Upper lobe of right lung (tissue), 1 donor: ENCODE results near the gene SF3B4. TPM values are rescaled to one million over a fixed set of nuclear protein-coding genes. Genes with fewer than 3 reads are reported as not detected.
"Not testable (repeated sequence)": the region's sequence is repeated elsewhere in the genome, so short reads cannot be mapped to it uniquely, and the experiment has no call there.

ENCODE experiments used
- ATAC-seq: fragments of 200-7000 bp; cut with Tn5 transposase; one replicate; pipeline ENCODE4 v1.9.1; 2020; ENCODE audit warnings: mild to moderate bottlenecking, moderate library complexity
- DNase-seq: peaks from one replicate; pipeline ENCODE4 v3.0.0-alpha.2; 2020
- H3K27ac ChIP-seq: fragments of 200-600 bp; one replicate; pipeline ENCODE4 v1.8.0; 2022
- H3K27me3 ChIP-seq: fragments of 200-600 bp; one replicate; pipeline ENCODE4 v1.8.0; 2022; ENCODE audit warnings: mild to moderate bottlenecking
- H3K36me3 ChIP-seq: fragments of 200-600 bp; one replicate; pipeline ENCODE4 v1.8.0; 2022
- H3K4me1 ChIP-seq: fragments of 200-600 bp; one replicate; pipeline ENCODE4 v1.8.0; 2022
- H3K4me3 ChIP-seq: fragments of 200-600 bp; one replicate; pipeline ENCODE4 v1.8.0; 2022; ENCODE audit warnings: mild to moderate bottlenecking
- H3K9me3 ChIP-seq: fragments of 200-600 bp; one replicate; pipeline ENCODE4 v1.8.0; 2022
- intact Hi-C: fragments of 100-400 bp; cut with DNase I; formaldehyde crosslinking; loops from one replicate; pipeline ENCODE4 v1.11.0; 2022
- total RNA-seq: library from RNA; stranded (reverse); fragmentation: NEBNext Ultra II Directional; extraction: Animal tissue kit (Norgen Biotek cat#: 25700); gene quantifications from one replicate; pipeline ENCODE4 v1.2.1, GENCODE V29; 2021
- TF ChIP-seq, protein P1 (sequence below): fragments of 200-600 bp; IDR thresholded peaks from one replicate; pipeline ENCODE4 v1.8.0; 2022; ENCODE audit warnings: antibody characterized with exemption
- donor health status: DM: no; HTN: yes; CAD: no; lungs with severe emphysema.

SF3B4 gene
- total RNA-seq, 1 donor from 2014 or later: 44.5 TPM

GRCh38 chr1:149966405-149966804, 38.8 kb upstream of the SF3B4 start:
- peaks cover 22% of the 10 kb centered on the region for H3K4me1 ChIP-seq
- peaks cover 72% of the 10 kb centered on the region for H3K36me3 ChIP-seq
- H3K27ac ChIP-seq: no peak overlapping the region
- H3K4me3 ChIP-seq: no peak overlapping the region
- TF ChIP-seq, protein P1, sequence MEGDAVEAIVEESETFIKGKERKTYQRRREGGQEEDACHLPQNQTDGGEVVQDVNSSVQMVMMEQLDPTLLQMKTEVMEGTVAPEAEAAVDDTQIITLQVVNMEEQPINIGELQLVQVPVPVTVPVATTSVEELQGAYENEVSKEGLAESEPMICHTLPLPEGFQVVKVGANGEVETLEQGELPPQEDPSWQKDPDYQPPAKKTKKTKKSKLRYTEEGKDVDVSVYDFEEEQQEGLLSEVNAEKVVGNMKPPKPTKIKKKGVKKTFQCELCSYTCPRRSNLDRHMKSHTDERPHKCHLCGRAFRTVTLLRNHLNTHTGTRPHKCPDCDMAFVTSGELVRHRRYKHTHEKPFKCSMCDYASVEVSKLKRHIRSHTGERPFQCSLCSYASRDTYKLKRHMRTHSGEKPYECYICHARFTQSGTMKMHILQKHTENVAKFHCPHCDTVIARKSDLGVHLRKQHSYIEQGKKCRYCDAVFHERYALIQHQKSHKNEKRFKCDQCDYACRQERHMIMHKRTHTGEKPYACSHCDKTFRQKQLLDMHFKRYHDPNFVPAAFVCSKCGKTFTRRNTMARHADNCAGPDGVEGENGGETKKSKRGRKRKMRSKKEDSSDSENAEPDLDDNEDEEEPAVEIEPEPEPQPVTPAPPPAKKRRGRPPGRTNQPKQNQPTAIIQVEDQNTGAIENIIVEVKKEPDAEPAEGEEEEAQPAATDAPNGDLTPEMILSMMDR: no peak
- DNase-seq: no peak
- no peaks in the 10 kb centered on the region for H3K27me3 ChIP-seq
- intact Hi-C loops: no loop called here
- ATAC-seq: no peak
- H3K9me3 ChIP-seq: no peaks in the 10 kb centered on the region

DNA sequence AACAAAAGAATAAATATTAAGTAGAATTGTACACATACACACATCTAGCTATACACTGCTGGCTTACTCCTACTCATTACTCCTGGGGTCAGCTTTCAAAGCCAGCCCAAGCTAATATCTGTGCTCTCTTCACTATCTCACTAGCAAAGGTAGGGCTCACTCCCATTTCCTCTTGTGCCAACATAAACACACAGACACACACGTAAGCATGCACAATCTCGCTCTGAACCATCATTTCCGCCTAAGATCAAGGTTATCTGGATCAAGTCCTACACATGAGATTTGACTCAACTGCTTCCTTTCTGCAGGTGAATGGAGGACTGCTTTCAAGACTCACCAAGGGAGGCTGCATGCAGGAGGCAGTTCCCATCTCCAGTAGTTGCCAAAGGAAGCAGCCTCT, 37.8 kb upstream of the SF3B4 start:
- H3K27me3 ChIP-seq: no peaks in the 10 kb centered on the region
- H3K4me1 ChIP-seq: peaks cover 22% of the 10 kb centered on the region
- no peak overlapping the region for H3K27ac ChIP-seq
- no peak overlapping the region for H3K4me3 ChIP-seq
- peaks cover 62% of the 10 kb centered on the region for H3K36me3 ChIP-seq
- H3K9me3 ChIP-seq: no peaks in the 10 kb centered on the region
- intact Hi-C loops: no loop called here
- no peak for ATAC-seq
- TF ChIP-seq, protein P1: no peak
- no peak for DNase-seq

DNA sequence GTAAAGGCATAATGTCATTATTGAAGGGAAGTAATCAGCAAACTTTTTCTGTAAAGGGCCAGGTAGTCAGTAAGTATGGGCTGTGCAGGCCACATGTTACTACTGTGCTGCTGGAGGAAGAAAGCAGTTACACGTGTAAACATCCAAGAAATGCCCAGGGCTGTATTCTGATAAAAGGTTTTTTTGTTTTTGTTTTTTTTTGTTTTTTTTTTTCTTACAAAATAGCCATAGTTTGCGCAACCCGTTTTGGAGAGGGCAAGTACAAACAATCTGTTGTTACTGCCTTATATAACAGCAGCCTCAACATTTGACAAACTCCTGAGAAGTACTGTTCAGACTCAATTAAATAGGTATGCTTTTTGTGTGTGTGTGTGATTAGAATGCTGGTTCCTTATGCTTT, 35.8 kb upstream of the SF3B4 start:
- Histone ChIP-seq H3K9me3 (no peaks in the 10 kb centered on the region), H3K27me3 (no peaks in the 10 kb centered on the region), H3K4me1 (peaks cover 22% of the 10 kb centered on the region), H3K36me3 (peaks cover 61% of the 10 kb centered on the region), H3K27ac (peak overlapping the region; percentile 70), H3K4me3 (no peak overlapping the region)
- TF ChIP-seq, protein P1: no peak
- intact Hi-C loops: no loop called here
- DNase-seq: no peak
- no peak for ATAC-seq

GRCh38 chr1:149962736-149963135, 35.1 kb upstream of the SF3B4 start:
- peaks cover 22% of the 10 kb centered on the region for H3K4me1 ChIP-seq
- no peak overlapping the region for H3K4me3 ChIP-seq
- H3K36me3 ChIP-seq: peaks cover 64% of the 10 kb centered on the region
- TF ChIP-seq, protein P1: no peak
- no peaks in the 10 kb centered on the region for H3K27me3 ChIP-seq
- DNase-seq: no peak
- ATAC-seq: no peak
- intact Hi-C loops: no loop called here
- peak overlapping the region; percentile 70 for H3K27ac ChIP-seq
- H3K9me3 ChIP-seq: no peaks in the 10 kb centered on the region

DNA sequence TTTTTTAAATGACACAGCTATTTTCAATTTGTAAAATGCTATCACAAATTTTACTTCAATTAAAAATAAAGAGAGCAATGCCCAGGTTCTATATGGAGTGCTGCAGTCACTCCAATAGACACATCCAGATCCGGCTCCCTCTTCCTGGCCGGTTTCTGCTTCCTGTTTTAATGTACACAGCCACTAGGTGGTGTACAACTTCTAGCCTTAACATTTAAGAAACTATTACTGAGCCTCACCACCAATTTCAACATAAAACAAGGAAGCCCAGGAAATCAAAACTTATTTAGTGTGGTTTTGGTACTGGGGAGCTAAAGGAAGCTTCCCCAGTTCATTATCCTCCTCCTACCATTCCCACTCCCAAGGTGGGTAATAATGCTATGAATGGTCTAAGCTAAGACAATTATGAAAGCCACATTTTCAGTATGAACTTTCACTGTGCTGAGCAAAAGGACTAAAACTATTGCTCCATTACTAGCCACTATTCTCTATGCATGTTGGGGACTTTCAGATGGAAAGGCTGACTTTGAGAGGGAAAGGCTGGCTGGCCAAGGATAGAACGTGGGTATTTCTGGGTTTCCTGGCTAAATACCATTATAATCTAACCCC, 34.5 kb upstream of the SF3B4 start:
- Histone ChIP-seq H3K9me3 (no peaks in the 10 kb centered on the region), H3K4me1 (peaks cover 22% of the 10 kb centered on the region), H3K27me3 (no peaks in the 10 kb centered on the region), H3K27ac (peak overlapping the region; percentile 70), H3K4me3 (no peak overlapping the region), H3K36me3 (peaks cover 63% of the 10 kb centered on the region)
- intact Hi-C loops: no loop called here
- ATAC-seq: peak; percentile 98
- no peak for DNase-seq
- TF ChIP-seq, protein P1: peak; percentile 84

DNA sequence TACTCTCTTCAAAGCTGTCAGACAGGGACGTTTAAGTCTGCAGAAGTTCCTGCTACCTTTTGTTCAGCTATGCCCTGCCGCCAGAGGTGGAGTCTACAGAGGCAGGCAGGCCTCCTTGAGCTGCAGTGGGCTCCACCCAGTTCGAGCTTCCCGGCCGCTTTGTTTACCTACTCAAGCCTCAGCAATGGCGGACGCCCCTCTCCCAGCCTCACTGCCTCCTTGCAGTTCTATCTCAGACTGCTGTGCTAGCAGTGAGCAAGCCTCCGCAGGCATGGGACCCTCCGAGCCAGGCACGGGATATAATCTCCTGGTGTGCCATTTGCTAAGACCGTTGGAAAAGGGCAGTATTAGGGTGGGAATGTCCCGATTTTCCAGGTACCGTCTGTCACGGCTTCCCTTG, 29.9 kb upstream of the SF3B4 start:
- H3K4me1 ChIP-seq, H3K4me3 ChIP-seq, ATAC-seq, H3K9me3 ChIP-seq, H3K27me3 ChIP-seq, DNase-seq, H3K27ac ChIP-seq: not testable (repeated sequence)
- H3K36me3 ChIP-seq: peaks cover 33% of the 10 kb centered on the region
- intact Hi-C loops: loop anchor here (5.0 kb wide), 1 partner anchor 100 kb away; no protein-coding TSS in a partner anchor
